ENCODE results near the gene LYRM9.
"Not testable (repeated sequence)": the region's sequence is repeated elsewhere in the genome, so short reads cannot be mapped to it uniquely, and the experiment has no call there.

LYRM9 gene

DNA sequence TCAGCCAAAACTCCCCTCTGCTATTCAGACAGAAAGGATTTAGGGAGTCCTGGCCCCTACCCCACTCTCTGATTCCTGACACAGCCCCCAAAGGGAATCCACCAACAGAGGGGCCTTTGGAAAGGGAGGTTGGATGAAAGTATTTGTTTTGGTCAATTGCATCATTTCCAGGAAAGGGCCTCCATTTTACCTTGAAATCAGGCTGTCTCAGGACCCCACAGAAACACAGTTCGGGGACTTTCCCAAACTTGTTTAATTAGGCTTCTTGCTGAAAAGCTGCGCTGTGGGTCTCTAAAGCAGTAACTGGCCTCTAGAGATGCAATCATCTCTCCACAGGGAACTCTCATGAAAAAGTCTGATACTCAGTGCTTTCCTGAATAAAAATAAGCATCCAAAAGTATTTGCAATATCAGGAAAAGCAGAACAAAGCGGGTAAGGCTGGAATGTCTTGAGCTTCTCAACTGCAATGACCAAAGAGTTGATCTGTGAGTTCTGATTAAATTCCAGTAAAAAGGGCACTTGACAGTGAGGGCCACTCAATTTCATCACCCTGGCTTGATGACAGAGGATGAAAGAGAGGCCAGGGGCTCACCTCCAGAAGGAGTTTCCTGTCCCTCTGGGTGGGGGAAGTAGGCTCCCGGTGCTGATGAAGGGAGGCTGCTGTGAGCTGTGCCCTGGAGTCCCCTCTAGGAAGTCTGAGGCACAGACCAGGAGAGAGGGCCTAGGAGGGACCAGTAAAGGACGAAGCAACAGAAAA lies 36.3 kb downstream of the LYRM9 start:
- TF ChIP-seq, protein P1, sequence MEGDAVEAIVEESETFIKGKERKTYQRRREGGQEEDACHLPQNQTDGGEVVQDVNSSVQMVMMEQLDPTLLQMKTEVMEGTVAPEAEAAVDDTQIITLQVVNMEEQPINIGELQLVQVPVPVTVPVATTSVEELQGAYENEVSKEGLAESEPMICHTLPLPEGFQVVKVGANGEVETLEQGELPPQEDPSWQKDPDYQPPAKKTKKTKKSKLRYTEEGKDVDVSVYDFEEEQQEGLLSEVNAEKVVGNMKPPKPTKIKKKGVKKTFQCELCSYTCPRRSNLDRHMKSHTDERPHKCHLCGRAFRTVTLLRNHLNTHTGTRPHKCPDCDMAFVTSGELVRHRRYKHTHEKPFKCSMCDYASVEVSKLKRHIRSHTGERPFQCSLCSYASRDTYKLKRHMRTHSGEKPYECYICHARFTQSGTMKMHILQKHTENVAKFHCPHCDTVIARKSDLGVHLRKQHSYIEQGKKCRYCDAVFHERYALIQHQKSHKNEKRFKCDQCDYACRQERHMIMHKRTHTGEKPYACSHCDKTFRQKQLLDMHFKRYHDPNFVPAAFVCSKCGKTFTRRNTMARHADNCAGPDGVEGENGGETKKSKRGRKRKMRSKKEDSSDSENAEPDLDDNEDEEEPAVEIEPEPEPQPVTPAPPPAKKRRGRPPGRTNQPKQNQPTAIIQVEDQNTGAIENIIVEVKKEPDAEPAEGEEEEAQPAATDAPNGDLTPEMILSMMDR (IDR thresholded peaks at IDR 0.05; ENCODE audit: extremely low read depth, insufficient read depth, missing control alignments): no peak
- in situ Hi-C loops (cut with MboI; ENCODE audit: low pct_unique_long_range_greater_than_20kb, low sequenced_read_pairs, unreplicated experiment): no loop called here
- DNase-seq (ENCODE audit: low spot score): no peak

DNA sequence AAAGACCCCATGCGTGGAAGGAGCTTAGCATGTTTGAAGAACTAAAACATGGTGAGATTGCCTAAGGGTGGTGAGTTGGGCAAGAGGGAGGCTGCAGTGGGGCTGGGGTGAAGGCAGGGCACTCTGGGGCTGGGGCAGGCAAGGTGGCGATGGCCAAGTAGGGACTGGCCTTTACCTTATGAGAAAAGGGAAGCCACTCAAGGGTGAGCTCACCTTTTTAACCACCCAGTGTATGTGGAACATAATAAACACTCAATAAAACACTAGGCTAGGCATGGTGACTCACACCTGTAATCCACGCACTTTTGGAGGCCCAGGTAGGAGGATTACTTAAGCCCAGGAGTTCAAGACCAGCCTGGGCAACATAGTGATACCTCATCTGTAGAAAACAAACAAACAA lies 37.7 kb downstream of the LYRM9 start:
- no peak for DNase-seq (ENCODE audit: low spot score)
- TF ChIP-seq, protein P1 (IDR thresholded peaks at IDR 0.05; ENCODE audit: extremely low read depth, insufficient read depth, missing control alignments): no peak
- in situ Hi-C loops (cut with MboI; ENCODE audit: low pct_unique_long_range_greater_than_20kb, low sequenced_read_pairs, unreplicated experiment): no loop called here

DNA sequence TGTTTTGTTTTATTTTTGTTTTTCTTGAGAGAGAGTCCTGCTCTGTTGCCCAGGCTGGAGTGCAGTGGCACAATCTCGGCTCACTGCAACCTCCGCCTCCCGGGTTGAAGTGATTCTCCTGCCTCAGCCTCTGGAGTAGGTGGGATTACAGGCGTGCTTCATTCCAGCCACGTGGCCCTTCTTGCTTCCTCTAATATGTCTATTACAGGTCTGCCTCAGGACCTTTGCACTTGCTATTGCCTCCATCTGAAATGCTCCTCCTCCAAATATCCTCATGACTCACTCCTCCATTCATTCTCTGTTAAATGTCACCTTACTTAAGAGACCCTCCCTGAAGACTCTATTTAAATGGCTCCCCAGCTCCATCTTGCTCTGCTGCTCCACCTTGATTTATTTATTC lies 39.0 kb downstream of the LYRM9 start:
- DNase-seq (ENCODE audit: low spot score): no peak
- TF ChIP-seq, protein P1 (IDR thresholded peaks at IDR 0.05; ENCODE audit: extremely low read depth, insufficient read depth, missing control alignments): no peak
- in situ Hi-C loops (cut with MboI; ENCODE audit: low pct_unique_long_range_greater_than_20kb, low sequenced_read_pairs, unreplicated experiment): no loop called here

GRCh38 chr17:27853091-27853490 lies 40.1 kb downstream of the LYRM9 start:
- TF ChIP-seq, protein P1 (IDR thresholded peaks at IDR 0.05; ENCODE audit: extremely low read depth, insufficient read depth, missing control alignments): no peak
- in situ Hi-C loops (cut with MboI; ENCODE audit: low pct_unique_long_range_greater_than_20kb, low sequenced_read_pairs, unreplicated experiment): no loop called here
- no peak for DNase-seq (ENCODE audit: low spot score)

DNA sequence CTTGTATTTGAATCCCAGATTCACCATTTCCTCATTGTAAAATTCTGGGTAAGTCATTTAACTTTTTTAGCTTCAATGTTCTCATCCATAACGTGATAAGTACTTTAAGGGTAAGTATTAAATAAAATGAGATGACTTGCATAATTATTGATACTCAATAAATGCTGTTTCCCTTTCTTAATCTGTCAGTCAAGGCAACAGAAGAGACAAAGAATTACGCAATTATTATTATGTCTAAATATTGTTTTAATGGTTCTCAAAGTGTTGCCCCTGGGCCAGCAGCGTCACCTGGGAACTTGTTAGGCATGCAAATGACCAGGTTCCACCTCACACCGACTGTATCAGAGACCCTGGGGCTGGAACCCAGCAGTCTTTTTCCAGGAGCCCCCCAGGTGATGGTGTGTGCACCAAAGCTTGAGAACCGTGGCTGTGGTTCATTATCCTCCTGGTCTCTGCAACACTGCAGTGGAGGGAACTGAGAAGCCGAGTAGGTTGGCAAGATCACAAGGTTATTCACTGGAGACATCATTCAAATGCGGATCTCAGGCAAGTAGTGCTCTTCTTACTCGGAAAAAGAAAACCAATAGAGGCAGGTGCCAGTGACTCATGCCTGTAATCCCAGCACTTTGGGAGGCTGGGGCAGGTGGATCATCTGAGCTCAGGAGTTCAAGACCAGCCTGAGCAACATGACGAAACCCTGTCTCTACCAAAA lies 43.5 kb downstream of the LYRM9 start:
- TF ChIP-seq, protein P1 (IDR thresholded peaks at IDR 0.05; ENCODE audit: extremely low read depth, insufficient read depth, missing control alignments): no peak
- no peak for DNase-seq (ENCODE audit: low spot score)
- in situ Hi-C loops (cut with MboI; ENCODE audit: low pct_unique_long_range_greater_than_20kb, low sequenced_read_pairs, unreplicated experiment): loop anchor here (25.0 kb wide), 1 partner anchor 88 kb away; no protein-coding TSS in a partner anchor

DNA sequence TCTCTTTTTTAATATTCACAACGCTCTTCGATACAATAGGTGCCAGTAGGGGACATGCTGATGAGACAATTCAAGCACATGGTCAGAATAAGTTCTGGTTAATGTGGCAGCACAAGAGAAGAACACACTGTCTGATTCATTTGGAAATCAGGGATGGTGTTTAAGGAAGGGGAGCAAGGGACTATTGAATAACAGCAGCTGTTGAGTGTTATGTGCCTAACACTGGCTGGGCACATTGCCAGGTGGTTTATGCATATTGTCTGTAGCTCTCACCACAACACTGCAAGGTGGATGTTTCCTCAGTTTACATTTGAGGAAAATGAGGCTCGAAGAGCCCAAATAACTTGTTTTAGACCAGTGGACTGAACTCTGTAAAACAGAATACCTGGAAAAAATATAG lies 44.2 kb downstream of the LYRM9 start:
- no peak for DNase-seq (ENCODE audit: low spot score)
- in situ Hi-C loops (cut with MboI; ENCODE audit: low pct_unique_long_range_greater_than_20kb, low sequenced_read_pairs, unreplicated experiment): loop anchor here (25.0 kb wide), 1 partner anchor 88 kb away; no protein-coding TSS in a partner anchor
- TF ChIP-seq, protein P1 (IDR thresholded peaks at IDR 0.05; ENCODE audit: extremely low read depth, insufficient read depth, missing control alignments): no peak

GRCh38 chr17:27846808-27847307 lies 46.3 kb downstream of the LYRM9 start:
- in situ Hi-C loops (cut with MboI; ENCODE audit: low pct_unique_long_range_greater_than_20kb, low sequenced_read_pairs, unreplicated experiment): loop anchor here (25.0 kb wide), 1 partner anchor 90 kb away; no protein-coding TSS in a partner anchor
- DNase-seq (ENCODE audit: low spot score): not testable (repeated sequence)
